Glomerular visceral epithelial cell (primary cell): ENCODE results near the gene ARTN.

ENCODE experiments used
- DNase-seq: peaks from one replicate; pipeline ENCODE4 v3.0.0-alpha.2; 2016; ENCODE audit errors: extremely low spot score

Gene ARTN, protein sequence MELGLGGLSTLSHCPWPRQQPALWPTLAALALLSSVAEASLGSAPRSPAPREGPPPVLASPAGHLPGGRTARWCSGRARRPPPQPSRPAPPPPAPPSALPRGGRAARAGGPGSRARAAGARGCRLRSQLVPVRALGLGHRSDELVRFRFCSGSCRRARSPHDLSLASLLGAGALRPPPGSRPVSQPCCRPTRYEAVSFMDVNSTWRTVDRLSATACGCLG

DNA sequence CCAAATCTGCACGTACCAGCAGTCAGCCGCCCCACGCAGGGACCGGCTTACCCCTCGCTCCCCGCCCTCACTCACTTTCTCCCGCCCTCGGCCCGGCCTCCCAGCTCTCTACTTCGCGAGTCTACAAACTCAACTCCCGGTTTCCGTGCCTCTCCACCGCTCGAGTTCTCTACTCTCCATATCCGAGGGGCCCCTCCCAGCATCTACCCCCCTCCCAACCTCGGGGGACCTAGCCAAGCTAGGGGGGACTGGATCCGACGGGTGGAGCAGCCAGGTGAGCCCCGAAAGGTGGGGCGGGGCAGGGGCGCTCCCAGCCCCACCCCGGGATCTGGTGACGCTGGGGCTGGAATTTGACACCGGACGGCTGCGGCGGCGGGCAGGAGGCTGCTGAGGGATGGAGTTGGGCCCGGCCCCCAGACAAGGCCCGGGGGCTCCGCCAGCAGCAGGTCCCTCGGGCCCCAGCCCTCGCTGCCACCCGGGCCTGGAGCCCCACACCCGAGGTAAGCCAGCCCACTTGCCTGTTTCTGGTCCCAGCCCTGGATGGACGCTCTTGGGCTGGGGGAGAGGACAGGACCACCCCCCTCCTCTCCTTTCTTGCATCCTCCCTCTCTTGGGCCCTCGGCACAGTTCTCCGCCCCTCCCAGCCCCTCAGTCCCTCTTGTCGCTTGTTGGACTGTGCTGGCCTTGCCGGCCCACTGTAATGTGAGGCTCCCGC, at the start of gene ARTN:
Gene ARTN, plus strand, starts transcription at position 416 of the 715 bp plus-strand sequence. CDS start 1,856 bp downstream, outside the sequence.
- no peak for DNase-seq

DNA sequence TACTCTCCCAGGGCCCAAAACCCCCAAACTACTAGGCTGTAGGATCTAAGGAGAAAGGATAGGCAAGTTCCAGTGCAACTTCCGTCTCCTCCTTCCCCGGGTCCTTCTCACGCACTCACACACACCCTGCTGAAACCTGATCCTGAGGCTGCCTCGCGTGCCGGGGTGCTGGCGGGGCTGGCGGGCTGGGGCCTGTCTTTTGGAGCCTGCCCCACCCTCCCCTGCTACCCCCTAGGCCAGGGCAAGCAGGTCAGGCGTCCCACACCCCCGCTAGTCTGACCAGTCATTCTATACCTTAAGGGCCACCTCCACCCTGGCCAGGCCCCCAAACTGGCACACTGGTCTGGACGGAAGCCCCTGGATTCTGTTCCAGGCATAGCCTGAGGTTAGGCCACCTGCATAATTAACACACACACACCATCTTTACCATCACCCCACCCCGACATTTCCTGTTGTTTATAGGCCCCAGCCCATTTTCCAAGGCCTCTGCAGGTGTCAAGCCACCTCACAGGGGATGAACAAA, 48.3 kb upstream of the ARTN start:
- DNase-seq: no peak

DNA sequence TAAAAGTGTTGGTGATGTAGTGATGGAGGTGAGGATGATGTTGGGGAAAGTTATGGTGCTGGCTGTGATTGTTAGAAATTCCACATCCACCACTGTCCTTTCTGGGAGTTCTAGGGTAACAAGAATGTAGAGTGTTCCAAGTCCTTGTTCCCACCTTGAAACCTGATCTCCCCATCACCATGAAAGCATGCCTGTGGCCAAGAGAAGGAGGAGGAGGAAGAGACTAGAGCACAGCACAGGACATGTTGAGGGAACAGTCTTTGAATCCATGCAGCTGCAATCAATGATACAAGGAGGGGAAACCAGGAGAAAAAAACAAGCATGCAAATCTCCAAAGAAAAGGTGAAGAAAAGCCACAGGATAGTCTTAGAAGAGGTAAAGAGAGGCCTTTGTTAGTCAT, 45.9 kb upstream of the ARTN start:
- no peak for DNase-seq

DNA sequence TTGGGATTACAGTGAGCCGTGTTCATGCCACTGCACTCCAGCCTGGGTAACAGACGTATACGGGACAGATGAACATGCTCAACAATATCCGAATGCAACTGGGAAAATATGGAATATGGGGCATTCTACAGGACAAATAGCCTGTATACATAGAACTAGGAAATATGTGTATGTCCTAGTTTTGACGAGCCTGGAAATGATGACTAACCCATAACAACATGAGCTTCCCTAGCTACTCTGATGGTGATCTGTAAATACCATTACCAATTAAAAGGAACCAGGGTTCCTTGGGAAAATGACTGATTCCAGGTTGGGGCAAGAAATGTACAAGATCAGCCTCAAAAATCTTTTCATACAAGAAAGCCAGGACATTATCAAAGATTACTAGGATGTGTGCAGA, 42.8 kb upstream of the ARTN start:
- no peak for DNase-seq

DNA sequence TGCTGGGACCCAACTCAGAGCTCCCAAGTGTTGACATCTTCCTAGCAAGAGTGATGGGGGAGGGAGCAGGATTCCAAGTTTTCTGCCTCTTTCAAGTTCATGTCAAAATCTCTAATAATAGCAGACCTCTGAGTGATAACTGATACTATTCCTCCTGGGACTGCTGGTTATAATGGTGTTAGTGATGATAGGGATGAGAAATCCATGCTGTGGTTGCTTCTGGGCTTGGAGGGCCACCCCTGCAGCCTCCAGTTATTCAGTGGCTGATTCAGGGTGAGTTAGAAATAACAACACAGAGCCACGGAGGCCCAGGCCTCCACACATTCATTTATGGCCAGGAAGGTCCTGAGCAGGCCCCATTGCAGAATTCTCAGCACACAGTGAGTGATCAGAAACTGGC, 40.6 kb upstream of the ARTN start:
- DNase-seq: no peak

DNA sequence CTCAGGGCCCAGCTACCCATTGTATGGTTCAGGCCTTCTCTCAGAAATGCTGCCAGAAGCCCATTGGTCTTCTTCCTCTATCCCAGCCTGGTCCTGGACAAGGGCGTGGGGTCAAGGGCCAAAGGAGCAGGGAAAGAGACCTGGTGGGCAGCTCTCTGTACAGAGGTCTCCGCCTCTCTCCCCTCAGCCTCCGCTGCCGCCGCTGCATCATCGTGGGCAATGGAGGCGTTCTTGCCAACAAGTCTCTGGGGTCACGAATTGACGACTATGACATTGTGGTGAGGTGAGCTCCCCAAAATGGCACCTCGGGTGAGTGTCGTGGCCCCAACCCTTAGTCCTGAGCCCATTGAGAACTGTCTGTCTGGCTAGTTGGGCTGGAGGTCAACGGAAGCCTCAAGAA, 34.6 kb upstream of the ARTN start:
- no peak for DNase-seq

DNA sequence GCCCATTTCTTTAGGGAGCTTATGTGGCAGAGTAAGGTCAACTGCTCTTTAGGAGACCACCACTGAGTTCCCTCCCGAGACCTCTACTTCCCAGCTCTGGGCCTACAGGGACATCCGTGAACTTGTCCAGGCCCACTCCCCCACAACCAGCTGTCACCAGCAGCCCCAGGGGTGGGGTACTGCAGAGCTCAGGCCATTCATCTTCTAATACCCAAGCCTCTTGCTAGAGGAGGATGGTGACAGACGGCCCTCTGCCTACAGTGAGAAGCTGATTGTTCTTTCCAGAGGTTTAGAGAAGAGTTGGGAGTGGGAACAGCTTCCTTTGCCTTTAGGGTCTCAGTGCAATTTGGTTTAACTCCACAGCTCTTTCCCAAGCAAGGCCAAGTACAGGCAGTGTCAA, 33.2 kb upstream of the ARTN start:
- no peak for DNase-seq

DNA sequence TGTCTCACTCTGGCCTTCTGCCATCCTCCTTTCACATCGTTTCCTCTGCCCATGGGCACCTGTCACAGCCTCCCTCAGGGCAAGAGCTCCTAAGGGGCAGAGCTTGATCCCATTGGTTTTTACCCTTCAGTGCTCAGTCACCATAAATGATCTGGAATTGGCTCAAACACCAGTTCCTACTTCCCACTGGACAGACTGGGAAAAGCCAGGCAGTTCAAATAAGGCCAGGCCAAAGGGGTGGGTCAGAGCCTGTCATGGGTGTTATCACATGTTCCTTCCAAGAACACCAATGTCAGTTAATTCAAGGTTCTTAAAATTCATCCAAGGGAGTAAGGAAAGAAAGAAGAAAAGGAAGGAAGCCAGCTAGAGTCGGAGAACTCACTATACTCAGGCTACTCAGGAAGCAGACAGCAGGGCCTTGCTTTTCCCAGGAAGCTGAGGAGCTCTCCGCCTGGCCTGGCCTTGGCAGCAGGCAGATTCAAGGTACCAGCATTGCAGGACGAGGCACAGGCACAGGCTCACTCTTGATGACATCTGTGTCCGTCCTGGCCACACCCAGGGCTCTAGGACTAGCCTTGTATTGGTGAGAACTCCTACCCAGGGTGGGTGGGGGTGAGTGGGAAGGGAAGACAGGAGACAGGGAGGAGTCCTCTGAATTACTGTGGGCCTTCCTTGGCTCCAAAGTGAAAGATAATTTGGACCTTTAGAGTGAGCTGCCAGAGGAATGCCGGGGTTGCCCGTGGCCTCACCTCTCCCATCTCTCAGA, 32.2 kb upstream of the ARTN start:
- no peak for DNase-seq

DNA sequence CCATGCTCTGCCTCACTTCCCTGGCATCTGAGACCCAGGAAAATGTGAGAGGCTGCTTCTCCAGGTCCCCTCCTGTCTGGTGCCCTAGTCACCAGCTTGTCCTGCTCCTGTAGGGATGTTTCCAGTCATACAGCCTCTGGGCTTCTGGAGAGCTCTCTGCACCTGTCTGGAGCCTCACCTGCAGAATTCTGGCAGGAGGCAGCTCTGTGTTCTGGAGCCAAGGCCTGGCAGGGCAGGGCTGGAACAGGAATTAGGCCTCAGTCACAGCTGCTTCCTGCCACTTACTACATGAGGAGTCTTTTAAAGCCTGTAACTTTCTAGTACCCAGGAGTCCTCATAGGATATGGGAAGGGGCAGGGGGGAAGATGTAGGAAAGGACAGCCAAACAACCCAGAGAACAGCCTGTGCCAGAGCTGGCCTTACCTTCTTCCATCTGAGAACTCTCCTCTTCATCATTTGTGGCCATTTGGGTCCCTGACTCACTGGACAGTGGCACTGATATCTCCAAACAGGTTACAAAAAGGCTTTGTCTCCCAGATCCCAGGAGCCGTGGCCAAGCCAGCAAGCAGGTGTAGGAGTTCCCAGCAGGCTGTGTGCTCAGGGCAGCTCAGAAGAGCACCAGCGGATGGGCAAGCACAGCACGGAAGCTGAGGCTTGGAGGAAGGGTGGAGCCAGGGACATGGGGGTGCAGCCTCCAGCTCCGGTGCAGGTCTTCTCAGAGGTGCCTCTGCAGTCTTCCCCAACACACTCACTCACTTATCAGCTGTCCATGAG, 31.4 kb upstream of the ARTN start:
- DNase-seq: no peak

DNA sequence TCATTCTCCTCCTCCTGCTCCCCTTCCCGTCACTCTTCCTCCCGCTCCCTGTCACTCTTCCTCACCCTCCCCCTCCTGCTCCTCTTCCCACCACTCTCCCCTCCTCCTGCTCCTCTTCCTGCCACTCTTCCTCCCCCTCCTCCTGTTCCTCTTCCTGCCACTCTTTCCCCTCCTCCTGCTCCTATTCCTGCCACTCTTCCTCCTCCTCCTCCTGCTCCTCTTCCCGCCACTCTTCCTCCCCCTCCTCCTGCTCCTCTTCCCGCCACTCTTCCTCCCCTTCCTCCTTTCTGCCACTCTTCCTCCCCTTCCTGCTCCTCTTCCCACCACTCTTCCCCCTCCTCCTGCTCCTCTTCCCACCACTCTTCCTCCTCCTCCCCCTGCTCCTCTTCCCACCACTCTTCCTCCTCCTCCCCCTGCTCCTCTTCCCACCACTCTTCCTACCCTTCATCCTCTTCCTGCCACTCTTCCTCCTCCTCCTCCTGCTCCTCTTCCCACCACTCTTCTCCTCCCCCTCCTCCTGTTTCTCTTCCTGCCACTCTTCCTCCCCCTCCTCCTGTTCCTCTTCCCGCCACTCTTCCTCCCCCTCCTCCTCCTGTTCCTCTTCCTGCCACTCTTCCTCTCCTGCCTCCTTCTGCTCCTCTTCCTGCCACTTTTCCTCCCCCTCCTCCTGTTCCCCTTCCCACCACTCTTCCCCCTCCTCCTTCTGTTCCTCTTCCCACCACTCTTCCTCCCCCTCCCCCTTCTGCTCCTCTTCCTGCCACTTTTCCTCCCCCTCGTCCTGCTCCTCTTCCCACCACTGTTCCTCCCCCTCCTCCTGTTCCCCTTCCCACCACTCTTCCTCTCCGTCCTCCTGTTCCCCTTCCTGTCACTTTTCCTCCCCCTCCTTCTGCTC, 28.7 kb upstream of the ARTN start:
- DNase-seq: no peak

DNA sequence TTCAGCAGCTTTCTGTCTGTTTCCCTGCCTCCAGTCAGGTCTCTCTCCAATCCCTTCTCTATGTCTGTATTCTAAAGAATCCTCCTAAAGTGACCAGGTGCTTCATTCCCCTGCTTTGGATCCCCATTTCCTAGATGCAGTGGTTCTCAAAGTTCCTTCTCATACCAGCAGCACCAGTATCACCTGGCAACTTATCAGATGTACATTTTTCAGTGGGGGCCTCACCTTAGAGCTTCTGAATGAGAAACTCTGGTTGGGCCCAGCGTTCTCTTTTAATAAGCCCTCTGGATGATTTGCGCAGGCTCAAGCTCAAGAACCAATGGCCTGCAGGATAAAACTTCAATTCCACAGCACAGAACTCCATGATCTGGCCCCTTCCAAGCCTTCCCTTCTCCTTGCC, 25.4 kb upstream of the ARTN start:
- no peak for DNase-seq

DNA sequence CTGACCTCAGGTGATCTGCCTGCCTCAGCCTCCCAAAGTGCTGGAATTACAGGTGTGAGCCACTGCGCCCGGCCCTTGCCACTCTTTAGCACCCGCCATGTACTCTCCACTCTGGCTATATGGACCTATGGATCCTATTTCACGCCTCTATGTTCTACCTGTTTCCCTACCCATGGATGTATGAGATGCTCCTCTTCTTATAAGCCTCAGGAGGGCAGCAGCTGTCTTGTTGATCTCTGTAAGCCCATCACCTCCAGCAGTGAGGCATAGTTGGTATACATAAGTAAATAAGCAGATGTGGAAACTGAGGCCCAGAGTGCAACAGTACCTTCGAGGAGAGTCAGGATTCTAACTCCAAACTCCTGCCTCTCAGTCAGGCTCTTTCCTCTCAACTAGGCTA, 24.7 kb upstream of the ARTN start:
- DNase-seq: no peak

DNA sequence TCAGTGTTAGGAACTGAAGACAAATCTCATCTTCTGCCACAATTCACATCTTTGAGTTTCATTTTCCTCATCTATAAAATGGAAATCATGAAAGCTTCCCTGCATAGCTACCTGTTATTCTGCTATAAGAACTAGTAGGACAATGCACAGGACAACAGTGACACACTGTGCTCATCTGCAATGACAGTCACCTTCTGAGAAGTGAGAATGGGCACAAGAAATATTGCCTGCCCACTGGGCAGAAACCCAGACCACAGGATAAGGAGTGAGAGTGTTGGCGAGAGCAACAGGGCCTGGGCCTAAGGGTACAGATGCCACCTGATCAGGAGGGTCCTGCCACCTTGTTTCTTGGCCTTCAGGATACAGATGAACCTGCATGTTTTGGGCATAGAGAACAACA, 23.3 kb upstream of the ARTN start:
- DNase-seq: no peak

DNA sequence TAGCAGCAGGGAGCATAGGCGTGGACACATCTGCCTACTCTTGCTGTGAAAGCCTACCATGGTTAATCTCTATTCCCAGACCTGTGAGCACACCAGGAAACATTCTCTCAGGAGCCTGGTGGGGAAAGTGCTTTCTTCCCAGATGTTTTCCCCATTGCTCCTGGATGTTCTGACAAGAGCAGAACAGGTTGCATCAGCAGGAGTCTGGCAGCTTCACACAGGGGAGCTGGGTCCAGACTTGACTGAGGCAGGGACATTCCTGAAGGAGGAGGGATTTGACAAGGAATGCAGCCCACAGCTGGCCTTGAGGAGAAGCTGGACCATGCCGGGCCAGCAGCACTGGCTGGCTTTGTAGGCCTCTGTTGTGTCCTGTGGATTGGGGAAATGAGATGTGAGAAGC, 21.0 kb upstream of the ARTN start:
- DNase-seq: no peak

DNA sequence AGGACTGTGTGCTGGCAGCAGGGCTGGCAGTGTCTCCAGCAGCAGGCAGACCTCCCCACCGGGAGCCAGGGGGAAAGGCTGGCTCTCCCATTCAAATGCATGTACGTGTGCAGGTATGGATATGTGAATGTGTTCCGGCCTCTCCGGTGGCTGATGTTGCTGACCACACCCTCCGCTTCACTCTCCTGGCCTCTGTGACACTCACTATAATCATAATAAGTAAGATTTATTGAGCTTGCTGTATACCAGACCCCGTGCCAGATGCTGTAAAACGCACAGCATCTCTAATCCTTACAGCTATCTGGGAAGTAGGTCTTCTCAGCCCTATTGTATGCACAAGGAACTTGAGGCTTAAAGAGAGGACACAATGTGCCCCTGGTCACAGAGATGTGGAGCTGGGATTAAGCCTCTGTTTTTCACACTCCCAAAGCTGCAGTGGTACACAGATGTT, 20.5 kb upstream of the ARTN start:
- no peak for DNase-seq

DNA sequence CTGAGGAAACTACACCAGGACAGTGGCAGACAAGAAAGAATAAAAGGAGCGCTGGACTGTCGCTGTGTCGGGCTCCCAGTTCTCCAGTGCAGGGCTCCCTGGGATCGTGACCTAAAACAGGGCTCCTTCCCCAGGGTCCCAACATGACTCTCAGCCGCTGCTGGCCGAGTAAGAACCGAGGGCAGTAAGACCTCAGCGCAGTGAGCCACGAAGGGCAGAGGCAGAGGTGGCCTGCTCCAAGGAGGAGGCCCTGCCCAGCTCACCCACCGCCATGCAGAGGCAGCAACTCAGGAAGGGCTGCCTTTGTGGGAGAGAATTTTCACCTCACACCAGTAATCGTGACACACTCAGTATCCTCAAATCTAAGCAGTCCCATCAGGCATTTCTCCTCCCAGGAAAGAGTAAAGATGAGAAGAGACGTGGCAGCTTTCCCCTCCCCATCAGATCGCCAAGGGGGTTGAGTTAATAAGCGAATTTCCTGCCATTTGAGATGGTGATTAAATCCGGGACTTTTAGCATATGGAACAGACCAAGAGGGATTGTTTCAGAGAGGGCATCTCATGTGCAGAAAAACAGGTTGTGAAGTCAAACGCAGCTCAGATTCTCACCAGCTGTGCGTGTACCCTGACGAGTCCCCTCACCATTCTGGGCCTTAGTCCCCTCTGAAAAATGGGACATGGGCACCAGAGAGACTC, 19.8 kb upstream of the ARTN start:
- no peak for DNase-seq

DNA sequence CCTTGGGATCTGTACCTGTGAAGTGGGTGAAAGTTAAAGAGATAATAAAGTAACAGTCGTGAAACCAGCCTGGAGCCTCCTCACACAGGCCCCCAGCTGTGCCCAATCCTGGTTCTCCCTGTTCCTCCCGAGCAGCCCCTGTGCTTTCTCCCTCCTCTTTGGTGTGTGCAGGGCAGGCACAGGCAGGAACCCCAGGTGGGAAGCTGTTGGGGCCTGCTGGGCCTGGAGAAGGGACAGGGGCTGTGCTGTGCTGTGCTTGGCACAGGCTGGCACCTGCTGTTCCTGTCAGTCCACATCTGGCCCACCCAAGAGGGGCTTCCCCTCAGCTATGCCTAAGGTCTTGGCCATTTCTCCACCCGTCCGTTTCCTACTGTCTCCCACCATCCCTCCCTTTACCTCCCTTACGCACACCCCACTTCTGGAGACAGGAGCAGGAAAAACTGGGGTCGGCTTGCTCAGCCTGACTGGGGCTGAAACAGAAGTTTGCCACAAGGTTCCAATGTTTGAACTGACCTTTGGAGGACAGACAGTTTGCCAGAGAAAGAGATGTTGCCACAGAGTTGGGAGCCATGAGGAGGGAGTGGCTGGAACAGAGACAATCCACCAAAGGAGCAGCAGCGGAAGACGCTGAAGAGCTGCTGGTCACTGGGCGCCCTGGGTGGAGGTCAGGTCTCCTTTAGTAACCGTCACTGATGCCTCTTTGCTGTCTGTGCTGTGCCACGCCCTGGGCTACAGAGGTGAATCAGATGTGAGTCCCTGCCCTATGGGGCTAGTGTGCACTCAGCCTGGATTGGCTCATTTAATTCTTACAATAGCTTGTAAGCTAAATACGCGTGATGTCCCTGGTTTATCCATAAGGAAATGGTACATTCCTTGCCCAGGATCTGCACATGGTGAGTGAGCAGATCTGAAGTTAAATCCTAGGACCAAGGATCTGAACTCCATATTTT, 18.8 kb upstream of the ARTN start:
- no peak for DNase-seq

DNA sequence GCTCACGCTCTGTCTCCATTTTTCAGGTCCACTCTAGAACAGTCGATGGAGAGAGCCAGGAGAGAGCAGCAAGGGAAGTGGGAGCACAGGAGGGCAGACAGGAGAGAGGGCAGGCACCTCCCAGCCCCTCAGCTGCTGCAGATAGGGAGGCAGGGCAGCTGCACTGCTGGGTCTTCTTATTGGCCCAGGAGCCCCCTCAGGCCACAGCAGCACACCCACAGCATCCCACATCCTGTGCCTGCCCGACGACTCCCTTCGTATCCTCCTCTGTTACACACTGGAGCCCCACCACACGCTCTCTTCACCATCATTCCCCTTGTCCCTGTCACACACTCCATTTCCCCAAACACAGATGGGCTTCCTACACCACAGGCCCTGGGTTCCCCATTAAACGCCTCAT, 13.7 kb upstream of the ARTN start:
- no peak for DNase-seq

DNA sequence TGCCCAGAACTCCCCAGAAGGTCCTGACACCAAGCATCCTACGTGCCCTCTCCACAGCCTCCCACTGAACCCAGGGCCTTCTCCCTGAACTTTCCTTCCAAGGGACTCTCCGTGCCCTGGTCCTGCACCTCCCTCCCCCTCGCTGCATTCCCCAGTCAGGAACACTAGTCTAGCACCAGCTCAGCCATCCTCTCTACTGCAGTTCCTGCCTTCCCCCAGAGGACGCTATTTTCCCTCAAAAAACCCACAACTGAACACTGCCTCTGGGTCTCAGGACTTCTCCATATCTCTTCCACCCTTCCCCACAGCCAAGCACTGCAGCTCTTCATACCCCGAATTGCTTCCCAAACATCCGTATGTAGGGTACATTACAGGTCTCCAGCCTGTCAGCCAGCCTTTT, 12.6 kb upstream of the ARTN start:
- no peak for DNase-seq
